ENCODE results near the gene FGF14. TPM values are rescaled to one million over a fixed set of nuclear protein-coding genes. Genes with fewer than 3 reads are reported as not detected.

FGF14 gene
- total and polyA plus RNA-seq, 2 experiments from 2014 or later, result 0.03 TPM; not detected in 1

DNA sequence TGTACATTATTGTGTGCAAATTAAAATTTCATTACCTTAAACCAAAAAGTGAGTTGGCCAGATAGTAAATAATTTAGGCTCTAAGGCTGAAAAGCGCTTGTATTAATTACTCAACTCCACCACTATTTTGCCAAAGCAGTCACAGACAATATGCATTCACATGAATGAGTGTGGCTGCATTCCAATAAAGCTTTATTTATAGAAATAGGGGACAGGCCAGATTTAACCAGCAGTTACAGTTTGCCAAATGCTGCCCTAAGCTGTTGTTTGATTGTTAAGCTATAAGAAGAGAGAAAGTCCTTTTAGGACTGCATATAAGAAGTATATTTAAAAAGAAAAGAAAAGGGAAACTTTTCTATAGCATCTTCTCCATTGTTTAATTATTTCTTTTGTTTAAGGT, 606.8 kb downstream of the FGF14 start:
- H3K27ac ChIP-seq (ENCODE audit: low read depth), result no peak overlapping the region
- no peaks in the 10 kb centered on the region for H3K9me2 ChIP-seq (ENCODE audit: insufficient read depth)
- peaks cover 9% of the 10 kb centered on the region for H3K4me1 ChIP-seq (ENCODE audit: insufficient read depth)
- no peaks in the 10 kb centered on the region for H3K27me3 ChIP-seq (ENCODE audit: insufficient read depth)
- DNase-seq (ENCODE audit: low spot score) (no peak), ATAC-seq (no peak)
- no peaks in the 10 kb centered on the region for H3F3A ChIP-seq (replicated peaks; ENCODE audit: low read depth)
- Mint-ChIP-seq H3K4me1 (peaks cover 20% of the 10 kb centered on the region), H3K27ac (no peak overlapping the region), H3K36me3 (ENCODE audit: low read depth) (no peaks in the 10 kb centered on the region), H3K9me3 (no peaks in the 10 kb centered on the region), H3K4me3 (no peak overlapping the region), H3K27me3 (ENCODE audit: insufficient read depth, low read depth, poor library complexity) (peaks cover 1% of the 10 kb centered on the region)
- no peak overlapping the region for H3K4me3 ChIP-seq
- H3K36me3 ChIP-seq (ENCODE audit: insufficient read depth), result no peaks in the 10 kb centered on the region
- no peaks in the 10 kb centered on the region for H4K20me1 ChIP-seq (replicated peaks; ENCODE audit: insufficient read depth)
- no peak for TF ChIP-seq ZNF331 (CRISPR knock-in tag; IDR thresholded peaks at IDR 0.05; ENCODE audit: low read depth)
- no peak for TF ChIP-seq JUNB (IDR thresholded peaks at IDR 0.05; ENCODE audit: unreplicated experiment)
- TF ChIP-seq ZNF114 (CRISPR knock-in tag; IDR thresholded peaks at IDR 0.05), result no peak
- TF ChIP-seq STAT1 (IDR thresholded peaks at IDR 0.05; ENCODE audit: unreplicated experiment), result no peak
- no peak for TF ChIP-seq CTCF (conservative IDR thresholded peaks at IDR 0.05; ENCODE audit: low read depth in 2 of 2)
- TF ChIP-seq NANOG (IDR thresholded peaks at IDR 0.05; ENCODE audit: borderline replicate concordance), result no peak
- TF ChIP-seq CREB1 (CRISPR knock-in tag; IDR thresholded peaks at IDR 0.05; ENCODE audit: low read depth), result no peak
- TF ChIP-seq POLR2AphosphoS5 (IDR thresholded peaks at IDR 0.05; ENCODE audit: low read depth), result no peak
- no peak for TF ChIP-seq REST (IDR thresholded peaks at IDR 0.05; ENCODE audit: unreplicated experiment)
- no peak for TF ChIP-seq ZNF462 (CRISPR knock-in tag; IDR thresholded peaks at IDR 0.05)
- TF ChIP-seq EZH2phosphoT487 (IDR thresholded peaks at IDR 0.05; ENCODE audit: unreplicated experiment), result no peak
- no peak for TF ChIP-seq EZH2 (IDR thresholded peaks at IDR 0.05; ENCODE audit: low read depth, unreplicated experiment)
- TF ChIP-seq ETS1 (IDR thresholded peaks at IDR 0.05), result no peak
- H3K79me2 ChIP-seq (replicated peaks; ENCODE audit: insufficient read depth), result no peaks in the 10 kb centered on the region
- no peak overlapping the region for H3K4me2 ChIP-seq
- no peak overlapping the region for H2AFZ ChIP-seq

All from GM23338 (cell line).